PFSK-1 (cell line): ENCODE measurements around the gene CMIP.

Experiments used
- FOXP2 ChIP-seq: optimal IDR thresholded peaks from 2 replicates; pipeline ENCODE3; 2011; ENCODE audit warnings: borderline replicate concordance, control low read depth, inconsistent platforms; ENCODE audit not compliant: insufficient read depth; ENCODE audit errors: extremely low read length, extremely low read depth
- POLR2AphosphoS5 ChIP-seq: IDR thresholded peaks from 2 replicates; pipeline ENCODE4 v1.6.1; 2012; ENCODE audit warnings: low read depth, mild to moderate bottlenecking, control low read depth, low read length, moderate library complexity
- REST ChIP-seq, 2 experiments: IDR thresholded peaks; 2 replicates each; pipeline versions ENCODE4 v1.6.1 to v1.8.0; 2011 to 2012; ENCODE audit warnings: low read depth in 2 of 2, low read length in 2 of 2, control low read depth in 1 of 2, inconsistent platforms in 1 of 2, mild to moderate bottlenecking in 1 of 2, moderate library complexity in 1 of 2; ENCODE audit not compliant: insufficient read depth in 1 of 2
- SIN3A ChIP-seq: IDR thresholded peaks from 2 replicates; pipeline ENCODE4 v1.6.1; 2012; ENCODE audit warnings: mild to moderate bottlenecking, low read length, moderate library complexity, borderline replicate concordance; ENCODE audit not compliant: insufficient read depth
- TAF1 ChIP-seq: IDR thresholded peaks from 2 replicates; pipeline ENCODE4 v1.6.1; 2012; ENCODE audit warnings: low read length, control low read depth, borderline replicate concordance; ENCODE audit not compliant: insufficient read depth

CMIP gene

GRCh38 chr16:81601008-81601428 lies 156.4 kb downstream of the CMIP start:
- TF ChIP-seq SIN3A = no peak
- no peak for TF ChIP-seq TAF1
- TF ChIP-seq REST (IDR thresholded peaks at IDR 0.05; ENCODE audit: insufficient read depth in 1 of 2, low read depth in 2 of 2, low read length in 2 of 2) = no peak
- no peak for TF ChIP-seq FOXP2
- no peak for TF ChIP-seq POLR2AphosphoS5

- TF ChIP-seq FOXP2 (no peak), SIN3A (no peak), TAF1 (no peak), REST (IDR thresholded peaks at IDR 0.05; ENCODE audit: insufficient read depth in 1 of 2, low read depth in 2 of 2, low read length in 2 of 2) (no peak), POLR2AphosphoS5 (no peak)
These were observed 157.1 kb downstream of the CMIP start for GRCh38 chr16:81601601-81602255.

- TF ChIP-seq FOXP2 (no peak), TAF1 (no peak), SIN3A (no peak), REST (IDR thresholded peaks at IDR 0.05; ENCODE audit: insufficient read depth in 1 of 2, low read depth in 2 of 2, low read length in 2 of 2) (no peak), POLR2AphosphoS5 (no peak)
These were observed 157.7 kb downstream of the CMIP start for GRCh38 chr16:81602256-81602776.

GRCh38 chr16:81602792-81603191 lies 158.2 kb downstream of the CMIP start:
- TF ChIP-seq TAF1 = no peak
- TF ChIP-seq POLR2AphosphoS5 = no peak
- TF ChIP-seq REST (IDR thresholded peaks at IDR 0.05; ENCODE audit: insufficient read depth in 1 of 2, low read depth in 2 of 2, low read length in 2 of 2) = no peak
- TF ChIP-seq FOXP2 = no peak
- no peak for TF ChIP-seq SIN3A
